Hepatocyte (in vitro differentiated cells): ENCODE results near the gene COG7. TPM values are rescaled to one million over a fixed set of nuclear protein-coding genes. Genes with fewer than 3 reads are reported as not detected.

ENCODE experiments used
- DNase-seq: peaks from one replicate; pipeline ENCODE4 v3.0.0-alpha.2; 2016; ENCODE audit warnings: low spot score
- H2AFZ ChIP-seq: fragments of 200-600 bp; sonication (generic); 2 replicates; pipeline ENCODE4 v1.6.0; 2016; ENCODE audit warnings: antibody characterized with exemption, mild to moderate bottlenecking
- H3K27ac ChIP-seq: fragments of 200-600 bp; sonication (generic); 2 replicates; pipeline ENCODE4 v1.5.1; 2016; ENCODE audit warnings: mild to moderate bottlenecking
- H3K27me3 ChIP-seq: fragments of 200-600 bp; sonication (generic); 2 replicates; pipeline ENCODE4 v1.6.1; 2016
- H3K36me3 ChIP-seq: fragments of 200-600 bp; sonication (generic); replicated peaks from 2 replicates; pipeline ENCODE4 v1.5.1; 2016; ENCODE audit warnings: low read depth; ENCODE audit not compliant: insufficient read depth
- H3K4me1 ChIP-seq: fragments of 200-600 bp; sonication (generic); 2 replicates; pipeline ENCODE4 v1.5.1; 2016; ENCODE audit warnings: mild to moderate bottlenecking, moderate library complexity; ENCODE audit not compliant: insufficient read depth
- H3K4me2 ChIP-seq: fragments of 200-600 bp; sonication (generic); 2 replicates; pipeline ENCODE4 v1.6.0; 2016
- H3K4me3 ChIP-seq: fragments of 200-600 bp; sonication (generic); 2 replicates; pipeline ENCODE4 v1.5.1; 2016; ENCODE audit warnings: mild to moderate bottlenecking
- H3K79me2 ChIP-seq: fragments of 200-600 bp; sonication (generic); 2 replicates; pipeline ENCODE4 v1.6.0; 2017; ENCODE audit warnings: mild to moderate bottlenecking
- H3K9me2 ChIP-seq: fragments of 200-600 bp; sonication (generic); replicated peaks from 2 replicates; pipeline ENCODE4 v1.6.0; 2017; ENCODE audit warnings: mild to moderate bottlenecking; ENCODE audit not compliant: insufficient read depth
- H3K9me3 ChIP-seq: fragments of 200-600 bp; sonication (generic); 2 replicates; pipeline ENCODE4 v1.5.1; 2016; ENCODE audit warnings: low read depth, mild to moderate bottlenecking
- H4K20me1 ChIP-seq: fragments of 200-600 bp; sonication (generic); 2 replicates; pipeline ENCODE4 v1.6.0; 2016; ENCODE audit warnings: mild to moderate bottlenecking; ENCODE audit not compliant: insufficient read depth, poor library complexity, severe bottlenecking
- EZH2 ChIP-seq: fragments of 200-600 bp; sonication (generic); IDR thresholded peaks from 2 replicates; pipeline ENCODE4 v1.6.1; 2016; ENCODE audit warnings: antibody characterized with exemption, mild to moderate bottlenecking, borderline replicate concordance
- EZH2phosphoT487 ChIP-seq: fragments of 200-600 bp; sonication (generic); IDR thresholded peaks from one replicate; pipeline ENCODE4 v1.6.1; 2018; ENCODE audit warnings: antibody characterized with exemption, mild to moderate bottlenecking, low read depth, moderate library complexity; ENCODE audit not compliant: unreplicated experiment, severe bottlenecking
- WGBS: methylation state at CpG from one replicate; pipeline ENCODE4 v1.1.6; 2016; ENCODE audit warnings: low lambda C conversion rate; ENCODE audit errors: missing lambda C conversion rate; 5-methylcytosine and 5-hydroxymethylcytosine counted together
- polyA plus RNA-seq: library from polyadenylated mRNA; unstranded; fragments of >200 nt; fragmentation: Nextera tagmentation; extraction: Ambion mirVana; gene quantifications from 2 replicates; pipeline ENCODE4 v1.2.1, GENCODE V29; 2016
- total RNA-seq: library from RNA; depleted of rRNA; stranded (reverse); fragments of >200 nt; gene quantifications from 2 replicates; pipeline ENCODE4 v1.2.3, GENCODE V29; 2014
- TF ChIP-seq, protein P1 (sequence below): fragments of 200-600 bp; sonication (generic); IDR thresholded peaks from 2 replicates; pipeline ENCODE4 v1.5.1; 2016; ENCODE audit warnings: antibody characterized with exemption, mild to moderate bottlenecking; ENCODE audit not compliant: poor library complexity

Gene COG7
- total and polyA plus RNA-seq, 2 experiments from 2014 or later = 13.5 to 15.4 TPM

DNA sequence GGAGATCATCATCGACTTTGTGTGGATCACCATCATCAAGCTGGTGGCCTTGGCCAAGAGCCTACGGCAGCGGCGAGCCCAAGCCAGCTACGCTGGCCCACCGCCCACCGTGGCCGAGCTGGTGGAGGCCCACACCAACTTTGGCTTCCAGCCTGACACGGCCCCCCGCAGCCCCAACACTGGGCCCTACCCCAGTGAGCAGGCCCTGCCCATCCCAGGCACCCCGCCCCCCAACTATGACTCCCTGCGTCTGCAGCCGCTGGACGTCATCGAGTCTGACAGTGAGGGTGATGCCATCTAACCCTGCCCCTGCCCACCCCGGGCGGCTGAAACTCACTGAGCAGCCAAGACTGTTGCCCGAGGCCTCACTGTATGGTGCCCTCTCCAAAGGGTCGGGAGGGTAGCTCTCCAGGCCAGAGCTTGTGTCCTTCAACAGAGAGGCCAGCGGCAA lies 72.5 kb downstream of the COG7 start:
- no peak for TF ChIP-seq EZH2
- no peak for TF ChIP-seq EZH2phosphoT487
- TF ChIP-seq, protein P1, sequence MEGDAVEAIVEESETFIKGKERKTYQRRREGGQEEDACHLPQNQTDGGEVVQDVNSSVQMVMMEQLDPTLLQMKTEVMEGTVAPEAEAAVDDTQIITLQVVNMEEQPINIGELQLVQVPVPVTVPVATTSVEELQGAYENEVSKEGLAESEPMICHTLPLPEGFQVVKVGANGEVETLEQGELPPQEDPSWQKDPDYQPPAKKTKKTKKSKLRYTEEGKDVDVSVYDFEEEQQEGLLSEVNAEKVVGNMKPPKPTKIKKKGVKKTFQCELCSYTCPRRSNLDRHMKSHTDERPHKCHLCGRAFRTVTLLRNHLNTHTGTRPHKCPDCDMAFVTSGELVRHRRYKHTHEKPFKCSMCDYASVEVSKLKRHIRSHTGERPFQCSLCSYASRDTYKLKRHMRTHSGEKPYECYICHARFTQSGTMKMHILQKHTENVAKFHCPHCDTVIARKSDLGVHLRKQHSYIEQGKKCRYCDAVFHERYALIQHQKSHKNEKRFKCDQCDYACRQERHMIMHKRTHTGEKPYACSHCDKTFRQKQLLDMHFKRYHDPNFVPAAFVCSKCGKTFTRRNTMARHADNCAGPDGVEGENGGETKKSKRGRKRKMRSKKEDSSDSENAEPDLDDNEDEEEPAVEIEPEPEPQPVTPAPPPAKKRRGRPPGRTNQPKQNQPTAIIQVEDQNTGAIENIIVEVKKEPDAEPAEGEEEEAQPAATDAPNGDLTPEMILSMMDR = no peak
- no peaks in the 10 kb centered on the region for H3K9me2 ChIP-seq
- no peak for DNase-seq
- H3K4me1 ChIP-seq = no peaks in the 10 kb centered on the region
- H3K27ac ChIP-seq = no peak overlapping the region
- no peaks in the 10 kb centered on the region for H4K20me1 ChIP-seq
- H3K4me2 ChIP-seq = no peak overlapping the region
- no peaks in the 10 kb centered on the region for H3K9me3 ChIP-seq
- H3K79me2 ChIP-seq = no peaks in the 10 kb centered on the region
- H3K27me3 ChIP-seq = no peaks in the 10 kb centered on the region
- no peak overlapping the region for H3K4me3 ChIP-seq
- H3K36me3 ChIP-seq = no peaks in the 10 kb centered on the region
- 93% methylated on average over 11 of the region's 20 CpGs for WGBS
- no peak overlapping the region for H2AFZ ChIP-seq

DNA sequence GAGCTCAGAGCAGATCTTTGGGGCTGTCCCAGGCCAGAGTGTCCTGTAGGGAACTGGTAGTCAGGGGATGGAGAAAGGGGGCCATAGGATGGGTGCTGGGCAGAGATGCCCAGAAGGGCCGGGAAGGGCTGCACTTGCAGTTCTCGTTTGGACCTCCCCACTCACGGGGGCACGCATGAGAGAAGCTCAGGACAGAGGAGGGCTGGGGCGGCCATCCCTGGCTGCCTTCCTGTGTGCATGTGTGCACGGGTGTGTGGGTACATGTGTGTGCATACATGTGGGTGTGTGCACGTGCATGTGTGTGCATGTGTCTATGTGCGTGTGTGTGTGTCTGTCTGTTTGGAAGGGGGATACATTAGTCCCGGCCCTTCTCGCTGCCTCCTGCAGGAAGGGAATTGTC lies 73.3 kb downstream of the COG7 start:
- no peak overlapping the region for H2AFZ ChIP-seq
- no peaks in the 10 kb centered on the region for H3K9me2 ChIP-seq
- WGBS = over 99% methylated on average over 10 of the region's 10 CpGs
- TF ChIP-seq, protein P1 = no peak
- TF ChIP-seq EZH2phosphoT487 (no peak), EZH2 (no peak)
- no peaks in the 10 kb centered on the region for H3K4me1 ChIP-seq
- H3K79me2 ChIP-seq = no peaks in the 10 kb centered on the region
- DNase-seq = no peak
- no peaks in the 10 kb centered on the region for H3K9me3 ChIP-seq
- no peak overlapping the region for H3K4me2 ChIP-seq
- H3K27me3 ChIP-seq = no peaks in the 10 kb centered on the region
- no peaks in the 10 kb centered on the region for H3K36me3 ChIP-seq
- H4K20me1 ChIP-seq = no peaks in the 10 kb centered on the region
- no peak overlapping the region for H3K4me3 ChIP-seq
- H3K27ac ChIP-seq = no peak overlapping the region

DNA sequence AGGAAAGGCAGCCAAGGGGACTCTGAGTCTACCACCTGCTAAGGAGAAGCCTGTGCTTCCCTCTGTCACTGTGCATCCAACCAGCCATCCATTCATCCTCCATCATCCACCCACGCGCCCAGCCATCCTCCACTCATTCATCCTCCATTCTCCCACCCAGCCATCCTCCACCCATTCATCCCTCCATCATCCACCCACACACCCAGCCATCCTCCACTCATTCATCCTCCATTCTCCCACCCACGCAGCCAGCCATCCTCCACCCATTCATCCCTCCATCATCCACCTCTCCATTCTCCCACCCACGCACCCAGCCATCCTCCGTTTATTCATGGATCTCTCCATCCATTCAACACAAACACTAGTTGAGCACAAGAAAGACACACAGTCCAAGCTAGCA lies 74.1 kb downstream of the COG7 start:
- 92% methylated on average over 3 of the region's 5 CpGs for WGBS
- no peaks in the 10 kb centered on the region for H3K79me2 ChIP-seq
- no peak for TF ChIP-seq EZH2phosphoT487
- TF ChIP-seq, protein P1 = no peak
- TF ChIP-seq EZH2 = no peak
- H3K27me3 ChIP-seq = no peaks in the 10 kb centered on the region
- no peak for DNase-seq
- no peaks in the 10 kb centered on the region for H3K9me2 ChIP-seq
- no peak overlapping the region for H3K4me2 ChIP-seq
- H4K20me1 ChIP-seq = no peaks in the 10 kb centered on the region
- no peak overlapping the region for H2AFZ ChIP-seq
- H3K4me3 ChIP-seq = no peak overlapping the region
- H3K4me1 ChIP-seq = no peaks in the 10 kb centered on the region
- no peaks in the 10 kb centered on the region for H3K9me3 ChIP-seq
- H3K36me3 ChIP-seq = no peaks in the 10 kb centered on the region
- H3K27ac ChIP-seq = no peak overlapping the region

DNA sequence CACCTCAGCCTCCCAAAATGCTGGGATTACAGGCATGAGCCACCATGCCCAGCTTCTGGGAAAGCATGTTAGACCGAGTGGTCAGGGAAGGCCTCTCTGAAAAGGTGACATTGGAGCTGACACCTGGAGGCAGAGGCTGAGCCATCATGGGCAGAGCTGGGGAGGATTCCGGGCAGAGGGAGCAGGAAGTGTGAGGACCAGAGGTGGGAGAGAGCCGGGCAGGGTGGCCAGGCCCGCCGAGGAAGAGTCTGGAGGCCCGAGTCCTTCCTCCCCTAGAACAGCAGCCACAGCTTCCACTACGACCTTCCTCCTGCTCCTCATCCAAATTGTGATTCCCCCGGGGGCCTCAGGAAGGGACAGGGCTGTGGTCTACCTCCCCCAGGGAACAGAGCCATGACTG lies 74.7 kb downstream of the COG7 start:
- no peaks in the 10 kb centered on the region for H3K9me3 ChIP-seq
- no peaks in the 10 kb centered on the region for H3K4me1 ChIP-seq
- H3K27ac ChIP-seq = no peak overlapping the region
- TF ChIP-seq, protein P1 = no peak
- no peak for TF ChIP-seq EZH2phosphoT487
- TF ChIP-seq EZH2 = no peak
- H3K4me2 ChIP-seq = no peak overlapping the region
- no peaks in the 10 kb centered on the region for H3K9me2 ChIP-seq
- no peaks in the 10 kb centered on the region for H4K20me1 ChIP-seq
- no peak overlapping the region for H3K4me3 ChIP-seq
- no peak overlapping the region for H2AFZ ChIP-seq
- no peaks in the 10 kb centered on the region for H3K79me2 ChIP-seq
- H3K36me3 ChIP-seq = no peaks in the 10 kb centered on the region
- H3K27me3 ChIP-seq = no peaks in the 10 kb centered on the region
- 84% methylated on average over 8 of the region's 8 CpGs for WGBS
- DNase-seq = no peak
